Ecto neural progenitor cell (in vitro differentiated cells): ENCODE data around the gene CMYA5.

Source experiments
- DNase-seq: peaks from one replicate; pipeline ENCODE4 v3.0.0-alpha.2; 2018; ENCODE audit warnings: low spot score

CMYA5 gene

DNA sequence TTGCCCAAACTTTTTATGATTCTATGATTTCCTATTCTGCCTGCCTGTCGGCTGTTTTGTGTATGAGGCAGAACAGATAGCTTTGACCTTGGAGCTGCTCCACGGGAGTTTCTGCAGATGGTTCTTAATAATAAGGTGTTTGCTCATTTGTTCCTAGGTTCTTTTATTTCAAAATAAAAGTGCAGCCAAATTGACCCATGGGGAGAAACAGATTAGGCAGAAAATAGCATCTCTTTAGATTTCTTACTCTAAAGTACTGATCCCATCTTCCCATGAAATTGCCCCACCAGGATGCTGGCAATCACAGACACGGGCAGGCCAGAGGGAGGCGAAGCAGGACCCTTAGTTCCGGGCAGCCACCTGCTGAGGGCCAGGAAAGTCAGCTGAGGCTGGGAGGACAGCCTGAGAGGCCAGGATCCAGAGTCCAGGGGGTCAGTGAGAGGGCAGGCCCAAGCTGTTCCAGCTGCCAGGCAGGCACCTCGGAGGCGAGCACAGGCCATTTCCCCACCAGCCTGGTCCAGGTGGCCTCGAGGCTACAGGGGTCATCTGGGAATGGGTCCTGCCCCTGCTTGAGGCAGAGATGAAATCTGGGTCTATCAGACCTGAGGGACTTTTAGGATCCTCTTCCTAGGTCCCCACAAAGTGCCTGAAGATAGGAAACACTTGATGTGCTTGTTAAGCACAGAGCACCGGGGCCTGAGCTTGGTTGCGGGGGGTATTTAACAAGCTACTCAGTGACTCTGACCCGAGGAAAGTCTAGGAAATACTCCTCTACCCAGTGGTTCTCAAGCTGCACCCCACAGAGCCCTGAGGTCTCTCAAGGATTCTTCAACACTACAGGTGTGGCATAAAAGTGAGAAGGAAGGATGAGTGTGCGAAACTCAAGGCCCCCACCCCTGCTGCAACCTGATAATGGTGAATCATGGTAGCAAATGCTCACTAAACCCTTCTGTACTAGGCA is 145.4 kb downstream of the CMYA5 start:
- DNase-seq: no peak

GRCh38 chr5:79837761-79838551 is 148.3 kb downstream of the CMYA5 start:
- no peak for DNase-seq

DNA sequence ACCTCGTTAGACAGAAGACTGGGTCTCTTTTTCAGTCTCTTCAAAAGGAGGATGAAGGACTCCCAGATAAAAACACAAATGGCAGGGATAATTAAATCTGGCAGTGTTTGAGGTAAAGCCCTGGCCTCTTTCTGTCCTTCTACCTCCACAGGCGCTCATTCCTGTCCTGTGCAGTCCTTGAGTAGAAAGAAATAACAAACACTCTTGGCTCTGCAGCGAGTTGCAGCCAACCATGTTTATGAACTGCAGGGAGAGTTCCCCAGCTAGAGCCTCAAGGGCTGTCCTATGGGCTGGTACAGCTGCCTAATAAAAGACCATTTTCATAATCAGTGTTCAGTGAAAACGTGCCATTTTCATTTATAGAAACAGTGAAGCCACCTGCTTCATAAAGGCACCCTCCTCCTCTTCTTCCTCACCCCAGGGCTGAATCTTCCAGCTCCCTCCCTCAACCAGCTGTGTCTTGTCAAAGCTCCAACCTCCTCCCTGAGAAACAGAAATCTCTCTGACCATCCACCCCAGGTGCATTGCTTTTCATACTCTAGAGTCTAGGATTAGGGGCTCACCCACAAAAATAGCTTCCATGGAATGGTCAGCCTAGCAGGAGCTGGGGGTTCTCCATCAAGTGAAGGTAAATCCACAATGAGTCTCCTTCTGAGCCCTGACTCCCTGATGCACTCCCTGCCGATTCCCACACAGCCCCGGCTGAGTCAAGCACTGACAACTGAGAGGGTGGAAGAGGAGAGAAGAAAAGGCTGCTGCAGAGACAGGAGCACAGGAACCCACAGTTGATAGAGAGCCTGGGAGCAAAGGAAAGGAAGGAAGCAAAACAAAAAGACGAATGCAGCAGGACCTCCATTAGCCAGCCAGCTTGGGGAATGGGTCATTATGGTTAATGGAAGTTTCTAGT is 150.7 kb downstream of the CMYA5 start:
- DNase-seq: no peak

GRCh38 chr5:79841172-79841571 is 151.5 kb downstream of the CMYA5 start:
- DNase-seq: no peak

DNA sequence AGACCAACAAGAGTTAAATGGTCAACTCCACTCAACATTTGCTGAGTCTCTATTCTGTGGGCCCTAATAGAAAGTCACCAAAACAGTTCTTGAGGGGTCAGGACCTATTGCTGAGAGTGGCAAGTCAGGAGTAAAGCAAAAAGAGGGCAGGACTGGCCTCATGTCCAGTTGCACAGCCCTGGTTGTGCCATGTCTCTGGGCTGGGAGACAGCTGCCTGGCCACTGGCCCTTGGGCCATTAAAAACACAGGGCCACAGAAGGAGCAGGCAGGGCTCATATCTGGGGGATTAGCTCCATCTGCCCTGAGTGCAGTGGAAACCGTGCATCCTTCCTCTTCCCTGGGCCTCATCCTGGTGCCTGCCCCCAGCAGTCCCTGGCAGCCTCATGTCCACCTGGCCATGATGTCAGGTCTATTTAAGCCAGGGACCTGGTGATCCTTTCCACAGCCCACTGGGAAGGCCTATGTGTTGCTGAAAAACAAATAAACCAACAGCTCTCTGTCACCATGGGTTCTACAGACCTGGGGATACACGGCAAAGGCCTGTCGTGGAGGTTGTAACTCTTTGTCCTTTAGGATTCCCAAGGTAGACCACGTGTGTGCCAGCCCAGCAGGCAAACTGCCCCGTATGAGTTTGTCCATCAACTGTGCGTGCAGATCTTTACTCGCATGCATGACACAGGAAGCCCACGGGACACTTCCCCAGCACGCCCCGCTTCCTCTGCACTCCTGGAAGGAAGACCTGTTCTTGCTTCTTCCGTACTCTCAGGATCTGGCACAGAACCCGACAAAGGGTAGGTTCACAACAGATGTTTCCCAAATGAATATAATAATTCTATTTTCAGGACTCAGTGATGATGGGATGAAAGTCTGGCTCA is 152.6 kb downstream of the CMYA5 start:
- no peak for DNase-seq

- DNase-seq: no peak
Measured at GRCh38 chr5:79842991-79843390, 153.4 kb downstream of the CMYA5 start.

DNA sequence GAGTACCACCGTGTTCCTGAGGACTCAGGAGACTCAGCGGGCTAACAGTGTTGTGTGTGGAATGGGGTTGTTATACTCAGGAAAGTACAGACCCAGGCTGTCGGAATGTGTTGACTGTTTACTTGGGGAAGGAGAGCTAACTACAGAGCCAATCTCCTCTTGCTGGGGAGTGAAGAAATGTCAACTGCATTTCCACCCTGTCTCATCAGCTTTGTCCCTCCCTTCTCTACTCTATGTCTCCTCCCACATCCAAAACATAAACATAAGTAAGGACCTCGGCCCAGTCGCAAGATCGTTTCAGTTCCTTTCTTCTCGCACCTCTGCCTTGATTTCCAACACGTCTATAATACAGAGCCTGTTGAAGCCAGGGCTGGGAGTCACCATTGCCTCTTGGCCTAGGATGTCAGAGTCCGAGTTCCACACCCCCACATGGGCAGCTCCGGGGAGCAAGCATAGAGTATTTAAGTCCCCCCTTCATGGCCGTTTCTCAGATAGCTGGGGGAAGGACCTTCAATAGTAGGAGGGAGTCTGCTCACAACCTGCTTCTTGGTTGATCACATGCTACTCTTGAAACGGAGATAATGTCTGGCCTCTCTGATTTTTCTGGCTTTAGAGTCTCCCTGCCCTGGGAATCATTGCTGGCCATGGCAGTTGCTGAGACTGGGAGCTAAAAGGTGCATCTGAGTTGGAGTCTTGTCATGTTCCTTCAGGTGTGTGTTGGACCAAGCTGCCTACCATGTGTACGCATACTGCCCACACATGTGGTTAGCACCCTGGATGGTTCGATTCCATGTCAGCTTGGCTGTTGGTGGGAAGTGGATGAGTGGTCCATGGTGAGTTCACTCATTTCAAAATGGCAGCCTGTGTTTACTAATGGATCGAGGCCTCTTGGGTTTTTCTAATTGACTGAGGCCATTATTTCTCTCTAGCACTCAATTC is 154.1 kb downstream of the CMYA5 start:
- no peak for DNase-seq

DNA sequence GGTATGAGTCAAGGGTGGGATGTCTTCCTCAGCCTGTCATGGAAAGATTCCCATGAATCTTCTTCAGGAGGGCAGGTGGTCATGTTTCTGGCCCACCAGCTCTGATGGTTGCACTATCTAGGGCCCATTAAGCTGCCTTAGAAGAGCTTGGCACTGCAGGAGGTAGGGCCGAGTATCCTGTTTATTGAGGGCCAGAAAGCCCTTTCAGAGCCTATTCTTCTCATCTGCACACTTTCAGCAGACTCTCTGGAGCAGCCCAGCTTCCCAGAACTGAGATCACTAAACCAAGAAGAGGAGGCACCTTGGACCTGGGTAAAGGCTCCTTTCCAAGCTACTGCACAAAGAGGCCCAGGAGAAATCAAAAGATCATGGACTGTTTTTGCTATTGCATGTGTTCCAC is 154.9 kb downstream of the CMYA5 start:
- no peak for DNase-seq

GRCh38 chr5:79845448-79846197 is 156.0 kb downstream of the CMYA5 start:
- DNase-seq: no peak

DNA sequence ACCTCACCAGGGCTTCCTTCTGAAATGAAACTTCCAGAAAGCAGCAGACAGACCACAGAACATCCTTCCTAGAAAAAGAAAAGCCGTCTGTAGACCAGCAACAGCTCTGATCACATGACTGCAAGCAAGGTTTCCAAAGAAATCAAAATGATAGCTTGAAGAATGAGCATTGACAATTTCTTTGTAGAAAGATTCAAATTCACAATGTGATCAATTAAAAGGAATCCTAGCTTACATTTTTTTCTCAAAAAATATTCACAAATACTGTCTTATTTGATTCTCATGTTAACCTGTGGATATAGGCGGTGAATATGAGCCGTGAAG is 156.5 kb downstream of the CMYA5 start:
- no peak for DNase-seq

DNA sequence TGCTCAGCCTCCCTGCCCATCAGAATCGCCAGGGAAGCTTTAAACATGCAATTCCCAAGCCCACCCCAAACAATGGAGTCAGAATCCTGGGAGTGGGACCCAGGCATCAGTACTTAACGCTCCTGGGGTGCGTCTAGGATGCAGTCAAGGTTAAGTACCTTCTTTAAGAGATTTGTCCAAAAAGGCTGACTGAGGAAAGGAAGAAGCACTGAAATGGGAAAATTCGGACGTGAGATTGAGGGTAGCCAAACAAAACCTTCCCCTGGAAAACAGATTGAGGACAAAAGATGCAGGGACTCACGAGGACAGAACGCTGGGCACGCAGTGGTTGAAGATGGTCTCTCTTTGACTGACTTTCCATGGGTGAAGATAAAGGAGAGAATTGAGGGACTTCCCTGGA is 157.9 kb downstream of the CMYA5 start:
- no peak for DNase-seq

DNA sequence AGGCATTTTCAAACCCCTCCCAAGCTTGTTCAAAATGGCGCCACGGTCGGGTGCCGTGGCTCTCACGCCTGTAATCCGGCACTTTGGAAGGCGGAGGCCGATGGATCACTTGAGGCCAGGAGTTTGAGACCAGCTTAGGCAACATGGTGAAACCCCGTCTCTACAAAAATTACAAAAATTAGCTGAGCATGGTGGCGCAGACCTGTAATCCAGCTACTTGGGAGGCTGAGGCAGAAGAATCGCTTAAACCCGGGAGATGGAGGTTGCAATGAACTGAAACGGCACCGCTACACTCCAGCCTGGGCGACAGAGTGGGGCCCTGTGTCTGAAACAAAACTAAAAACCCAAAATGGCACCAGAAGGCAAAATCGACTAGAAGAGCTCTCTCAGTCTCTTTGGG is 159.4 kb downstream of the CMYA5 start:
- no peak for DNase-seq
